GM10847 (cell line): ENCODE results near the gene PDGFRB.

ENCODE experiments used
- POLR2A ChIP-seq: IDR thresholded peaks from 2 replicates; pipeline ENCODE4 v1.6.1; 2011; ENCODE audit not compliant: insufficient read length; ENCODE audit errors: extremely low read depth

The PDGFRB gene

DNA sequence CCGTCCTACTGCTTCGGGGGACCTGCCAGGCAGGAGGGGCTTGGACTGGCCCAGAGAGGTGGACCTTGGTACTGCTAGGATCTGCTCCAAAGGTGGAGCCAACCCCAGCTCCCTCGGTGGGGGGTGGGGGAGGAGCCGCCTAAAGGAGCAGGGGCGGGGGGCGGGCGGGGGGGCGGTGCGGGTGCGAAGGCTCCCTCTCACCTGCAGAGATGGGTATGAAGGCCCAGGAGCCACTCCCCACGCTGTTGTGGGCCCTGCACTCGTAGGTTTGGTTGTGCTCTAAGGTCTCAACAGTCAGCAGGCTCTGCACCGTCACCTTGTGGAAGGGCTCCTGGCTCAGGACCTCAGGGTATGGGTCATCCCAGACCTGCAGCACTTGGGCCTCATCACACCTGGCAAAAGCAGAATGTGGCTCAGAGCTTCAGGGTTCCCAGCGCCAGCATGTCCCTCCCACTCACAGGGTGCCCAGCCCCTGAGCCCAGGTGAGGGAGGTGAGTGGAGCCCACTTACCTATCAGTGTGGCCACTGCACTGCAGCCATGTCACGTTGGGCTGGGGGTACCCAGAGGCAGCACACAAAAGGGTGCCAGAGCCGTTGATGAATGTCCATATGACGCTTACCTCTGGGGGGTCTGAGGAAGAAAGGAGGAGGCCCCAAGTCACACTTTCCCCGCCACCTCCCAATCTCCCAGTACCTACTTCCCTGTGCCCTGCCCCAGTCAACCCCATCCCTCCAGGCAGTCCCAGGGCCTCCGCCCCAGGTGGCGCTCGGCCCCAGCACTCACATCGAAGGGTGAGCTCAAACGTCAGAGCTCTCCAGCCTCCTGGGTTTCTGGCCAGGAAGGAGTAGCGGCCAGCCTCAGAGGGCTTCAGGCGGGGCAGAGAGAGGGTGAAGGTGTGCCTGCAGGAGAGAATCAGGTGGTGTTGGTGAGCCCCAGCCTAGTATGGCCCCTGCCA is 85.7 kb downstream of the PDGFRB start:
- no peak for TF ChIP-seq POLR2A

DNA sequence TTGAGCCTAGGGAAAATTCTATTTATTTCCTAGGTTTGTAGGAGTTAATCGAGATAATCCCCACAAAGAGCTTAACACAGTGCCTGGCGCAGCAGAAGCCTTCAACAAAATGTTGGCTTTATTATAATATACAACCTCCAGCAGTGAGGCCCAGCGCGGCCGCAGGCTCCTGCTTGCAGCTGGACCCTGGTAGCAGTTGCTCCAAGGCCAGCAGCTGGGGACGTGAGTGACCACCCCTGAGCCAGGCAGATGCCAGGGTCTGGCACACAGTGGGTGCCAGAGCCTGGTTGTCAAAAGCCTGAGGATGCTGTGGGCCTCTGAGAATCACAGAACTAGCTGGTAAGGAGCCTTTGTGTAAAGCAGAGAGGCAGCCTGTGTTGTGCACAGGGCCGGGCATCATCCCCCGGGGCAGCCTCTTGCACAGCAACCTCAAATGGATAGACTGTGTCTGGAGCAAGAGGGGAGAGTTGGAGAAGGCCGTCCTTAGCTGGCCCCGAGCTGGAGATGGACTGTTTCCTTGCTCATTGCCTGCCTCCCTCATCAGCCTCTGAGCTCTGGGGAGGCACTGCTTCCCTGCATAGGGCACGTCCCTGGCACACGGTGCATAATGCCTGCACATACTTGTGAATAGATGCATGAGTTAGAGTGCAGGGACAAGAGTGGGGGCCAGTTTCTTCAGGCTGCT is 86.5 kb downstream of the PDGFRB start:
- no peak for TF ChIP-seq POLR2A

GRCh38 chr5:150068472-150068871 is 87.2 kb downstream of the PDGFRB start:
- no peak for TF ChIP-seq POLR2A

DNA sequence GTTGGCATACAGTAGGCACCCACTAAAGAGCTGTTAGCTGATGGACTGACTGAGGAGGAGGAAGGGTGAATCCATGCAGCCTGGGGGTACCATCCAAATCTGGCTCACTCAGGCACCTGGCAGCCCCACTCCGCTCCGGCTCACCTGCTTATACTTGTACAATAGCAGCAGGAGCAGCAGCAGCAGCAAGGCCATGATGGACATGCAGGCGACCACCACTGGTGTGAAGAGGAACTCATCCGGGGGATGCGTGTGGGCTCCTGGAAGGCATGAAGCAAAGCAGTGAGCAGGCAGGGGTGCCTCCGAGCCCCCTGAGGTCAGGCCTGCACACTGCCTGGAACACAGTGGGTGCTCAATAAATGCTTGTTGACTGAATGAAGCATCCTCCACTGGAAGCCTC is 87.6 kb downstream of the PDGFRB start:
- TF ChIP-seq POLR2A = no peak

- no peak for TF ChIP-seq POLR2A
Measured at GRCh38 chr5:150067405-150067960, 88.2 kb downstream of the PDGFRB start.

DNA sequence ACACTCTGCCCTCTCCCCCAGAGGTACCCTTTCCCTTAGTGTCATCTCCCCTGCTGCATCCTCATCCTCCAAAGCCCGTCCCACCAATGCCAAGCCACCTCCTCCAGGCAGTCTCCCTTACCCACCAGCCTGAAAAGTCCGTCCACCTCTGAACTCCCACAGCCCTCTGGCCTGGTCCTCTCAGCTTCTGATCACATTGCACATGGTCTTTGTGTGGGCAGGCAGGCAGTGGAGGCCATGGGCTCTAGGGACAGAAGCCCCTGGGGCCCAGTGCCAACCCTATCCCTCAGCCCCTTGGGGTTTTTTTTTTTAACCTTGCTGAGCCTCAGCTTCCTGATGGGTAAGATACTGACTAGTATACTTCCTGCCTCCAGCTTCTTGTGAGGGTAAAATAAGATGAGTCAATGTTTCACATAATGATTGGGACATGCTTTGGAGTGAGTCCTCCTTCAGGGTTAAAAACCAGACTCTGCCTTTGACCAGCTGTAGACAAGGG is 88.7 kb downstream of the PDGFRB start:
- no peak for TF ChIP-seq POLR2A

GRCh38 chr5:150066436-150066835 is 89.2 kb downstream of the PDGFRB start:
- no peak for TF ChIP-seq POLR2A

GRCh38 chr5:150065886-150066285 is 89.8 kb downstream of the PDGFRB start:
- TF ChIP-seq POLR2A = no peak

DNA sequence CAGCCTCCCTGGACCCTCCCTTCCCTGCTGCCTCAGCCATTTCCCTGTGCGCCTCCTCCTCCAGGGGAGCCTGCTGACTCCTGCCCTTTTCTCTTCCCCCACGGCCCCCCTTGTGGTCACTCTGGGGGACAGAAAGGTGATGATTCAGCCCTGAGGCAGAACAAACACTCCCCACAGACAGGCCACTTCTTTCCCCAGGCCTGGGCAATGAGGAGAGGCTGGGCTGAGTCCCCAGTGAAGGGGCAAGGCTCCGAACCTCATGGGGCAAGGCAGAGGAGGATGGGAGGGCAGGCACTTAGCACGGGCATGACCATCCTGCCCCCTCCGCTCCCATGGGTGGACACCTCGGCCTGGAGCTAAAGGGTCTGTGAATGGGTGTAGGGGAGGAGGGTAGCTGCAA is 90.3 kb downstream of the PDGFRB start:
- no peak for TF ChIP-seq POLR2A

DNA sequence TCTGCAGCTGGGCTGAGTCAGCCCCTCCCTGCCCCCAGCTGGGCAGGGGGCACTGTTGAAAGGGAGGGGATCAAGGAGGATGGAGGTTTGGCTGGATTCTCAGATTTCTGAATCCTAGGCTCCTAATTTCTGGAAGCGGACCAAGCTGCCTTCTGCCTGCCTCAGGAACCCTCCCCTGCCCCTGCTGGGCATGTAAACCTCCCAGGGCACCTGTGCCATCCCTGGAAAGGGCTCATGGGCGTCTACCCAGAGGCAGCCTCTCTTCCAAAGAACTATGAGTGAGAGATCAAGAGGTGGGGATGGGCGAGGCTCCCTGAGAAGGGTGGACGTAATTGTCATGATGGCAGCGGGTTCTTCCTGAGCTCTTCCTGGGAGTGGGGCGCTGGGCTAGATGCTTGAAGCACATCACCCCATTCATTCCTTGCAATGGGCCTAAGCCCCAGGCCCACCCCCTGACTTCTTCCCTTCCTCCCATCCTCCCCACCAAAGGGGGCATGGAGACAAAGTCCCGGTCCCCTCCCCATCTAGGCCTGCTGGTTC is 90.9 kb downstream of the PDGFRB start:
- no peak for TF ChIP-seq POLR2A
